Sigmoid colon (tissue), 7 donors: Measurements from ENCODE around the gene DGCR2. TPM values are rescaled to one million over a fixed set of nuclear protein-coding genes. Genes with fewer than 3 reads are reported as not detected.

Experiments
- DNase-seq: peaks from one replicate; pipeline ENCODE4 v3.0.0-alpha.2; 2019
- H3K27ac ChIP-seq, 4 donors: fragments of 200-600 bp; sonication (generic); one replicate each; pipeline ENCODE4 v1.5.1; 2016 to 2019; ENCODE audit warnings: mild to moderate bottlenecking in 1 of 4
- H3K27me3 ChIP-seq, 3 donors: fragments of 200-600 bp; sonication (generic); one replicate each; pipeline ENCODE4 v1.5.1; 2019; ENCODE audit warnings: mild to moderate bottlenecking in 1 of 3
- H3K36me3 ChIP-seq, 4 donors: fragments of 200-600 bp; sonication (generic); one replicate each; pipeline ENCODE4 v1.5.1; 2016 to 2019
- H3K4me1 ChIP-seq, 4 donors: fragments of 200-600 bp; sonication (generic); one replicate each; pipeline ENCODE4 v1.5.1; 2017 to 2019
- H3K4me3 ChIP-seq, 4 donors: fragments of 200-600 bp; sonication (generic); one replicate each; pipeline ENCODE4 v1.5.1; 2017 to 2019; ENCODE audit warnings: mild to moderate bottlenecking in 2 of 4, moderate library complexity in 1 of 4
- H3K9me3 ChIP-seq, 4 donors: fragments of 200-600 bp in 3 of 4; sonication (generic) in 3 of 4; one replicate each; pipeline versions ENCODE4 v1.5.1 to v1.6.1; 2013 to 2019
- EP300 ChIP-seq, 4 donors: sonication (generic); formaldehyde crosslinking; IDR thresholded peaks; one replicate each; pipeline ENCODE4 v1.6.1; 2017; ENCODE audit warnings: antibody characterized with exemption in 4 of 4
- POLR2A ChIP-seq, 2 donors: fragments of 450-650 bp; IDR thresholded peaks; one replicate each; pipeline ENCODE4 v1.6.1; 2016; ENCODE audit warnings: antibody characterized with exemption in 2 of 2, mild to moderate bottlenecking in 2 of 2, moderate library complexity in 2 of 2
- POLR2AphosphoS5 ChIP-seq, 4 donors: sonication (generic); formaldehyde crosslinking; IDR thresholded peaks; one replicate each; pipeline ENCODE4 v1.6.1; 2017; ENCODE audit warnings: antibody characterized with exemption in 4 of 4
- WGBS, 2 donors: extraction: QIAGEN DNeasy Blood & Tissue Kit; methylation state at CpG; one replicate each; pipeline ENCODE4 v1.1.7; 2013; 5-methylcytosine and 5-hydroxymethylcytosine counted together
- intact Hi-C: fragments of 100-400 bp; cut with DNase I; formaldehyde crosslinking; loops from one replicate; pipeline ENCODE4 v1.15.1; 2023
- polyA plus RNA-seq, 3 donors: library from polyadenylated mRNA; stranded (reverse); fragments of 200-250 nt; gene quantifications; one replicate each; pipeline ENCODE4 v1.2.3, GENCODE V29; 2013
- total RNA-seq, 4 donors: library from RNA; depleted of rRNA; stranded (reverse); fragments of >200 nt; gene quantifications; one replicate each; pipeline ENCODE4 v1.1.0, GENCODE V29; 2016
- TF ChIP-seq, protein P1 (sequence below), 4 experiments: fragments of 450-650 bp in 3 of 4; fragments of 200-600 bp in 1 of 4; IDR thresholded peaks; one replicate each; pipeline ENCODE4 v1.5.1; 2016 to 2019; ENCODE audit warnings: antibody characterized with exemption in 4 of 4, mild to moderate bottlenecking in 3 of 4, moderate library complexity in 2 of 4
- donor health status: healthy with polysubstance abuse.
- donor health status: Bipolar disorder and iron deficiency.
- donor health status: healthy.

Gene DGCR2, protein sequence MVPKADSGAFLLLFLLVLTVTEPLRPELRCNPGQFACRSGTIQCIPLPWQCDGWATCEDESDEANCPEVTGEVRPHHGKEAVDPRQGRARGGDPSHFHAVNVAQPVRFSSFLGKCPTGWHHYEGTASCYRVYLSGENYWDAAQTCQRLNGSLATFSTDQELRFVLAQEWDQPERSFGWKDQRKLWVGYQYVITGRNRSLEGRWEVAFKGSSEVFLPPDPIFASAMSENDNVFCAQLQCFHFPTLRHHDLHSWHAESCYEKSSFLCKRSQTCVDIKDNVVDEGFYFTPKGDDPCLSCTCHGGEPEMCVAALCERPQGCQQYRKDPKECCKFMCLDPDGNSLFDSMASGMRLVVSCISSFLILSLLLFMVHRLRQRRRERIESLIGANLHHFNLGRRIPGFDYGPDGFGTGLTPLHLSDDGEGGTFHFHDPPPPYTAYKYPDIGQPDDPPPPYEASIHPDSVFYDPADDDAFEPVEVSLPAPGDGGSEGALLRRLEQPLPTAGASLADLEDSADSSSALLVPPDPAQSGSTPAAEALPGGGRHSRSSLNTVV
- total RNA-seq (10 to 100 TPM; 25.5 to 36.8 (median 32.7) TPM), polyA plus RNA-seq (10 to 100 TPM in 2 of 3 donors, 1 to 10 TPM in 1; 7.2 to 68.7 (median 11.8) TPM)

DNA sequence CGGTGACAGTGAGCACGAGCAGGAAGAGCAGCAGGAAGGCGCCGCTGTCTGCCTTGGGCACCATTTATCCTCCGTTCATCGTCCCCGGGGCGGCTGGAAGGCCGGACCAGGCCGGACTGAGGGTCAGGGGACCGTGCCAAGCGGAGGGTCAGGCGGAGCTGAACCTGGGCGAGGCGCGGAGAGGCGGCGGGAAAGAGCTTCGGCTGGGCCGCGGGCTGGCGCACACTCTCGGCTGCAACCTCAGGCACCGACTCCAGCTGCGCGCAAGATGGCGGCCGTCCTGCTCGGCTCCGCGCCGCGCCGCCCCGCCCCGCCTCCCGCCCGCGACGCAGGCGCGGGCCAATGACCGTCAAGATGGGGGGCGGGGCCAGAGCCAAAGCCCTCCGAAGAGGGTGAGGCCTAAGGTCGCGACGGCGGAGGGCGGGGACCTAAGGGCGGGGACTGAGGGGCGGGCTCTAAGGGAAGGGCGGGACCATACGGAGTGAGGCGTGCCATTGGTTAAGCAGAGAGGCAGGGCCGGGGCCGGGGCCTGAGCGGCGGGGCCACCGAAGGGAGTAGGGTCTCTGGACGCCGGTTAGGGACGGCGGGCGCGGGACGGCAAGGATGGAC, at the start of gene DGCR2:
DGCR2 (minus strand) TSS at position 270 of the 609 bp plus-strand sequence; CDS start at position 64, 206 bp downstream.
- Histone ChIP-seq H3K9me3 (no peaks in the 10 kb centered on the region), H3K36me3 (peaks cover 0 to 1% (median 0%) of the 10 kb centered on the region in 4 donors), H3K27ac (peak within 1 kb of the TSS; percentile 93 to 96 (median 94)), H3K27me3 (no peaks in the 10 kb centered on the region), H3K4me1 (peaks cover 0 to 49% (median 46%) of the 10 kb centered on the region in 4 donors), H3K4me3 (peak within 1 kb of the TSS; percentile 81 to 96 (median 90))
- intact Hi-C loops: loop anchor here (2.0 to 5.0 kb wide), 3 partner anchors 23 to 355 kb away; partner anchors contain the start of genes C22orf39, CDC45, ESS2 and UFD1
- 0 to 1% methylated on average over 67 of the region's 67 CpGs for WGBS, 2 donors
- TF ChIP-seq EP300 (IDR thresholded peaks at IDR 0.05) (no peak), POLR2AphosphoS5 (IDR thresholded peaks at IDR 0.05) (peak; percentile 47 to 90 (median 86)), POLR2A (IDR thresholded peaks at IDR 0.05) (peak; percentile 14 to 35)
- TF ChIP-seq, protein P1, sequence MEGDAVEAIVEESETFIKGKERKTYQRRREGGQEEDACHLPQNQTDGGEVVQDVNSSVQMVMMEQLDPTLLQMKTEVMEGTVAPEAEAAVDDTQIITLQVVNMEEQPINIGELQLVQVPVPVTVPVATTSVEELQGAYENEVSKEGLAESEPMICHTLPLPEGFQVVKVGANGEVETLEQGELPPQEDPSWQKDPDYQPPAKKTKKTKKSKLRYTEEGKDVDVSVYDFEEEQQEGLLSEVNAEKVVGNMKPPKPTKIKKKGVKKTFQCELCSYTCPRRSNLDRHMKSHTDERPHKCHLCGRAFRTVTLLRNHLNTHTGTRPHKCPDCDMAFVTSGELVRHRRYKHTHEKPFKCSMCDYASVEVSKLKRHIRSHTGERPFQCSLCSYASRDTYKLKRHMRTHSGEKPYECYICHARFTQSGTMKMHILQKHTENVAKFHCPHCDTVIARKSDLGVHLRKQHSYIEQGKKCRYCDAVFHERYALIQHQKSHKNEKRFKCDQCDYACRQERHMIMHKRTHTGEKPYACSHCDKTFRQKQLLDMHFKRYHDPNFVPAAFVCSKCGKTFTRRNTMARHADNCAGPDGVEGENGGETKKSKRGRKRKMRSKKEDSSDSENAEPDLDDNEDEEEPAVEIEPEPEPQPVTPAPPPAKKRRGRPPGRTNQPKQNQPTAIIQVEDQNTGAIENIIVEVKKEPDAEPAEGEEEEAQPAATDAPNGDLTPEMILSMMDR (IDR thresholded peaks at IDR 0.05): no peak
- peak; percentile 98 for DNase-seq

DNA sequence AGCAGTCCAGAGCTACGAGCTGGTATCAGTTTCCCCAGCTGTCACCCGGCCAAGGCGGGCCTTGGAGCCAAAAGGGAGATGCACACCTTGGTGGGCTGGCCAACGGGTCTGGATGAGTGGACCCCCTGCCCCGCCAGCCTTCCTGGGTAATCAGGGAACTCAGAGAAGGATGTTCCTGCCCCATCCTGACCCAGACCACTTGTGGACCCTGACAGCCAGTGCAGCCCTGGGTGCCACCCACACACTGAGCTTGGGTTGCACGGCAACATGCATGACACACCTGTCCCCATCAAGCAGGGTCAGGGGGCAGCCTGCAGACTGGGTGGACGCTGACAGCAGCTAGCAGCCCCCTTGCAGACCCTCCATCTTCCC, 47.7 kb upstream of the DGCR2 start:
- Histone ChIP-seq H3K4me1 (peaks cover 0 to 54% (median 50%) of the 10 kb centered on the region in 4 donors), H3K27ac (no peak overlapping the region), H3K36me3 (no peaks in the 10 kb centered on the region), H3K9me3 (no peaks in the 10 kb centered on the region), H3K4me3 (peak overlapping the region in 1 of 4 donors; percentile 40), H3K27me3 (peaks cover 7 to 44% (median 32%) of the 10 kb centered on the region in 3 donors)
- WGBS, 2 donors: 34 to 54% methylated on average over 7 of the region's 7 CpGs
- intact Hi-C loops: no loop called here
- TF ChIP-seq EP300 (IDR thresholded peaks at IDR 0.05) (no peak), POLR2A (IDR thresholded peaks at IDR 0.05) (no peak), POLR2AphosphoS5 (IDR thresholded peaks at IDR 0.05) (no peak)
- TF ChIP-seq, protein P1 (IDR thresholded peaks at IDR 0.05): no peak
- DNase-seq: no peak

DNA sequence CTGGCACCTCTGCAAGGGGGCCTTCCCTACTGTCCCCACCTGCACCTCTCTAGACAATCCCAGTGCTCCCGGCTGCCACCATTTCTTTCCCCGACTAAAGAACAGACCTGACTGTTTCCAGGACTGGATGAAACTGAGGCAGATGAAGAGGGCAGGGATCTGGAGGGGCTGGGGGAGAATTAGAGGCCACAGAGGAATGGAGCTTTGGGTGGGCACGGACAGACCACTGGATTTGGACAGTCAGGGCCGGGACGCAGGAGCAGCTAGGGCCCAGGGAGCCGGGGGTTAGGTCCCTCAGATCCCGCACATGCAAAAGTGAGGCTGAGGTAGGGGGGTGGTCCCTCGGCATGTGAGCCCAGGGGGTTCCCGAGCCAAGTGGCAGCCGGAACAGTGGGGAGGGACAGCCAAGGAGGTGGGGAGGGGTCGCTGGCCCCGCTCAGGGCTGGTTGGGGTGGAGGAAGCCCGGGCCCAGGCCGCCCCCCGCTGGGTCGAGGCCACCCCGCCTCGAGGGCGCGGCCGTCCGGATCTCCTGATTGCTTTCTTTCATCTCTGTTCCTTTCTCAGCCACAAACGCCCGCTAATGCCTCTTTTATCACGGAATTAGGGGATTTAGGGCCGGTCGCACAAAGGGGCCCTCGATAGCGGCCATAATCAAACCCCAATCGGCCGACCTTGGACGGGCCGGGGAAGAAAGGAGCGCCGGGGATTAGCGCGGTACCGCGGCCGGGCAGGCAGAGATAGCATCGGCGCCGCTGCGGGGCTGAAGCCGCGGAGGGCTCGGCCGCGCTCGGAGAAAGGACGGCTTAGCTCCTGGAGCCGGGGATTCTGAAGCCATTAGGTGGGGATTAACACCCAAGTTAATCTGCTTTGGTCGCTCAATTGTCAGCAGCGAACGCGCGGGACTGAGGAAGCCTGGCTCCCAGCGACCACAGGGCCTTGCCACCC, 47.1 kb upstream of the DGCR2 start:
- Histone ChIP-seq H3K4me1 (peaks cover 0 to 47% (median 44%) of the 10 kb centered on the region in 4 donors), H3K4me3 (peak overlapping the region in 3 of 4 donors; percentile 20 to 40 (median 21)), H3K27ac (peak overlapping the region in 1 of 4 donors; percentile 6), H3K36me3 (no peaks in the 10 kb centered on the region), H3K27me3 (peaks cover 7 to 50% (median 37%) of the 10 kb centered on the region in 3 donors), H3K9me3 (no peaks in the 10 kb centered on the region)
- intact Hi-C loops: no loop called here
- WGBS, 2 donors: 5 to 7% methylated on average over 58 of the region's 58 CpGs
- no peak for TF ChIP-seq POLR2A (IDR thresholded peaks at IDR 0.05)
- TF ChIP-seq, protein P1 (IDR thresholded peaks at IDR 0.05): no peak
- TF ChIP-seq EP300 (IDR thresholded peaks at IDR 0.05): no peak
- TF ChIP-seq POLR2AphosphoS5 (IDR thresholded peaks at IDR 0.05): no peak
- no peak for DNase-seq
